ENCODE results near the gene ADRA1B.
A peak's percentile ranks its signal among the peaks of the same experiment; 100 is the strongest.

Gene ADRA1B

DNA sequence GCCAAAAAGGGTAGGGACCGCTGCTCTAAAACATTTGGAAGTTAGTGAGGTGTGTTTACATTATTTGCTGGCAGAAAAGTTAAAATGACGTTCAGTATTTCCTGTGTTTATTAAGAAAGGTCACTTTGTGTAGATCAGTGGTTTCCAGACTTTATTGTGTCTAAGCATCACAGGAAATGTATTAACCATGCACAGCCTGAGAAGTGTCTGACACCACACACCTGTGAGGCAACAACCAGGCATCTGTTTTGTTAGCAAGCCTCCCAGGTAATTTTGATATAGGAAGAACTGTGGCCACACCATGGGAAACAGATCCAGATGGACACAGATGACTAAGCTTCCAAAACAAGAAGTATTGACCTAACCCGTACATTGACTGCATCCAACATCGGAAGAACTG, 104.7 kb downstream of the ADRA1B start:
- no peak for DNase-seq
- peaks cover 2 to 30% (median 16%) of the 10 kb centered on the region in 4 experiments for H3K36me3 ChIP-seq (ENCODE audit: control insufficient read depth in 4 of 4, insufficient read depth in 4 of 4, low read length in 3 of 4)
- ChIA-PET POLR2A (no interaction called here), CTCF (interaction anchor here (0.7 to 3.8 kb wide), 20 partner anchors 8 to 734 kb away, joined by 3 to 17 read pairs (median 4); partner anchors contain the start of gene TTC1)
- no peak overlapping the region for H3K27ac ChIP-seq (ENCODE audit: insufficient read depth in 1 of 2, low read depth in 1 of 2, low read length in 2 of 2, poor library complexity in 1 of 2, severe bottlenecking in 2 of 2)
- WGBS (ENCODE audit: insufficient coverage), result 96% methylated on average over 3 of the region's 4 CpGs
- peaks cover 0 to 4% (median 0%) of the 10 kb centered on the region in 4 experiments for H3K4me1 ChIP-seq (ENCODE audit: control extremely low read depth in 1 of 4, control insufficient read depth in 4 of 4, insufficient read depth in 4 of 4, low read length in 3 of 4)
- no peaks in the 10 kb centered on the region for H3K27me3 ChIP-seq (replicated peaks in 2 of 5; ENCODE audit: control insufficient read depth in 4 of 5, insufficient read depth in 5 of 5, low read length in 4 of 5)
- H3K9me3 ChIP-seq (ENCODE audit: control extremely low read depth in 1 of 5, control insufficient read depth in 4 of 5, insufficient read depth in 2 of 5, low read depth in 1 of 5, low read length in 4 of 5), result no peaks in the 10 kb centered on the region
- H3K4me3 ChIP-seq (ENCODE audit: control insufficient read depth in 1 of 7, extremely low read depth in 1 of 7, insufficient read depth in 4 of 7, low read depth in 2 of 7, low read length in 6 of 7), result no peak overlapping the region

DNA sequence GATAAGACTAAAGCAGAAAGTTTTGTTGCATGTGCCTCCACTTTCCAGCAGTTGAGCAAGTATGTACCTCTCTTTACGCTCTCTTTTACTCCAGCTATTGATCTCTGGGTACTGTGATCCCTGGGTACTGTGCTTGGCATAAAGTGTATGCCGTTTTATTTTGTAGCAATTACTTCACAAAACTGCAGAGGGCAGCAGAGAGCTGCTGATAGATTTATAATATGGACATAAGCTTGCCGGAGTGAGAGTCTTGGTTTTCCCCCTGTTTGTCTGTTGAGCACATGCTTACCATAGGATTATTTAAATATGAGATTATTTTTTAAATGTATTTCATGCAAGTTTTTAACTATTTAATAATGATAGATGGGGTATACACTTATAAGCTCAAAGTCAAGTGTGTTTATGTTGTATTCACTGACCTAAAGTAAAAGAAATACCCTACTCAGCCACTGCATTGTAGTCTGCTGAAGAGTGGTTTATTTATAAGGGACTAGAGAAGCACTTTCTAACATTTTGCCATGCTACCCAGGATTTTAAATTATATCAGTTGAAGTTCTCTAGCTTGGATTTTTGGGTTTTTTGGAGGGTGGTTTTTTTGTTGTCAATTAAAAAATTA, 105.7 kb downstream of the ADRA1B start:
- H3K9me3 ChIP-seq (ENCODE audit: control extremely low read depth in 1 of 5, control insufficient read depth in 4 of 5, insufficient read depth in 2 of 5, low read depth in 1 of 5, low read length in 4 of 5), result no peaks in the 10 kb centered on the region
- H3K27ac ChIP-seq (ENCODE audit: insufficient read depth in 1 of 2, low read depth in 1 of 2, low read length in 2 of 2, poor library complexity in 1 of 2, severe bottlenecking in 2 of 2), result no peak overlapping the region
- CTCF ChIA-PET, result interaction anchor here (0.6 to 3.8 kb wide), 36 partner anchors 9 to 735 kb away, joined by 3 to 17 read pairs (median 4); partner anchors contain the start of genes FAM200C and TTC1
- POLR2A ChIA-PET, result interaction anchor here (0.8 kb wide), 1 partner anchor 9 kb away, joined by 4 read pairs; no protein-coding TSS in a partner anchor
- no peaks in the 10 kb centered on the region for H3K27me3 ChIP-seq (replicated peaks in 2 of 5; ENCODE audit: control insufficient read depth in 4 of 5, insufficient read depth in 5 of 5, low read length in 4 of 5)
- no peaks in the 10 kb centered on the region for H3K4me1 ChIP-seq (ENCODE audit: control extremely low read depth in 1 of 4, control insufficient read depth in 4 of 4, insufficient read depth in 4 of 4, low read length in 3 of 4)
- peak; percentile 65 to 81 (median 70) for DNase-seq
- H3K4me3 ChIP-seq (ENCODE audit: control insufficient read depth in 1 of 7, extremely low read depth in 1 of 7, insufficient read depth in 4 of 7, low read depth in 2 of 7, low read length in 6 of 7), result no peak overlapping the region
- peaks cover 2 to 30% (median 16%) of the 10 kb centered on the region in 4 experiments for H3K36me3 ChIP-seq (ENCODE audit: control insufficient read depth in 4 of 4, insufficient read depth in 4 of 4, low read length in 3 of 4)
- WGBS (ENCODE audit: insufficient coverage), result no CpG with 5 or more reads among the region's 3 CpGs
